Hindlimb muscle (tissue), 1 donor: ENCODE results near the gene MT4. TPM values are rescaled to one million over a fixed set of nuclear protein-coding genes. Genes with fewer than 3 reads are reported as not detected.
A peak's percentile ranks its signal among the peaks of the same experiment; 100 is the strongest.

Source experiments
- DNase-seq: peaks from one replicate; pipeline ENCODE4 v3.0.0-alpha.2; 2013
- polyA plus RNA-seq: library from polyadenylated mRNA; unstranded; fragments of 120-200 nt; gene quantifications from one replicate; pipeline ENCODE4 v1.2.1, GENCODE V29; 2013; ENCODE audit not compliant: insufficient read length

The MT4 gene
- polyA plus RNA-seq, 1 donor: not detected

DNA sequence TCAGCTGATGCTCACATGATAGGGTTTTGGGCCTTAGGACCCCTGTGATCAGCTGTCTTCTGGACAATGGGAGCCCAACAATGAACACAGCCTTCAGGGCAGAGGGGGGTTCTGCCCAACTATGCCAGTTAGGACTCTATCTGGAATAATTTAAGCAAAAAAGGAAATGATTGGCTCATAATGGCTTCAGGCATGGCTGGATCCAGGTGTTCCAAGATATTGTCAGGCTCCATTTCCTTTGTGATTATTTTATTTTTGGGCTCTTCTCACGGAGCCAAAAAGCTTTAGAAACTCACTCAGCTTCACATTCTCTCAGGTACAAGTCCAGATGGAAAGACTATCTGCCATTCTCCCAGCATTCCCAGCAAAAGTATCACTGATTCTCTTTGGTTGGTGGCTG lies 40.6 kb downstream of the MT4 start:
- DNase-seq: no peak

DNA sequence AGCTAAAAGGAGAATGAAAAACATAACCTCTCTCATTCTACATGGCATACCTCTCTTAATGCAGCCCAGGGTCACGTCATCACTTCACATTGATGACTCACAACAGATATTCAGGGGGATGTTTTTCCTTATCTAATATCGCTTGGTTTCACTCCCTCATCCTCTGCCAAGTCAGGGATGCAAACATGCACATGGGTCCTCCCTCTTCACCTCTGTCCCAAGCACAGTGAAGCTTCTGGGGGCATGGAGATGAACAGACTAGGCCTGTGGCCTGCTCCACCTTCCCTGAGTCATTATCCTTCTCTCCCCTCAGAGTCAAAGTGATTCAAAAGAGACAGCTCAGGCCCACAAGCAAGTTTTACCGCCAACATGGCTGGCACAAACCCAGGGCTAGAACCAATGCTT lies 41.2 kb downstream of the MT4 start:
- DNase-seq: no peak

DNA sequence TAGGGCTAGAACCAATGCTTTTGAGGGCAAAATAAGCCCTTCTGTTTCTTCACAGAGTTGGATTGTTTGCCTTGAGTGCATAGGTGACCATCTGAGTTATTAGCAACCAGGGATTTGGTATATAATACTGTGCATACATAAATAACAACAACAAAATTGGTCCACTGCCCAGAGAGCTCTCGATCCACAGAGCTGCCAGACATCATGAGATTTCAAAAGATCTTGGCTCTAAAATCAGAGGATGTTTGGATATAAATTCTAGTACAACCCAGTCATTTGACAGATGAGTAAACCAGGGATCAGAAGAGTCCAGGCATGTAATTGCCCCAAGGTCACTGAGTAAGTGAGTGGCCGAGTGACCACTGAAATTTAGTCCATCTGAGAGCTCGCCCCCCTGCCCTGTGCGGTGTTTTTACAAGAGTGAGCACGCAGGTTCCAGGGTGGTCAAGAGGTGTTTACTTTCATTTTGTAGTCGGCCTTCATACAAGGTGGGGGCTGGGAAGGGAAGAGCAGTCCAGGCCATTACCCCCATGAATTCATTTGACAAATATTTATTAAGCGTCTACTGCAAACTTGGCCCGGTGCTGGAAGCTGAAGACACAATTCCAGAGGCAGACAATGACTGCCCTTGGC lies 41.7 kb downstream of the MT4 start:
- DNase-seq: no peak

DNA sequence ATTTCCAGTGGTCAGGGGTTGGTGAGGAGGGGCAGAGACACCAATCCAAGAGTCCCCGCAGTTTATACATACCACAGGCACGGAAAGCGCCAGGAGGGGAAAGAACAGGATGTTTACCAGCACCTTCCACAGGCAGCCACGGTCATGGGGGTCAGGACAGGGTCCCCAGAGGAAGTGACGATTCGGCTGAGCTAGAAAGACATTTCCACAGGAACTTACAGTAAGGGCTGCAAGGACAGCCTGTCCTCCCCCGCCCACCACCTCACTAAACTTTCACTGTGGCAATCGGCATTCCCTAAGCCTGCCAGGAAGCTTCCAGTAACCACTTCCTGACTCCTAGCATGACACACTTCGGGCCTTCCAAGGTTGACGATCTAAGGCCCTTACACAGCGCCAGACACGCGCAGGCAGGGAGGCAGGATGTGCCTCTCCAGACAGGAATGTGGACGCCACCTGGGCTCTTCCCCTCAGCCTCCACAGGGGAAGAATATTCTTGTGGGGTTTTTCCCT lies 42.3 kb downstream of the MT4 start:
- DNase-seq: no peak

DNA sequence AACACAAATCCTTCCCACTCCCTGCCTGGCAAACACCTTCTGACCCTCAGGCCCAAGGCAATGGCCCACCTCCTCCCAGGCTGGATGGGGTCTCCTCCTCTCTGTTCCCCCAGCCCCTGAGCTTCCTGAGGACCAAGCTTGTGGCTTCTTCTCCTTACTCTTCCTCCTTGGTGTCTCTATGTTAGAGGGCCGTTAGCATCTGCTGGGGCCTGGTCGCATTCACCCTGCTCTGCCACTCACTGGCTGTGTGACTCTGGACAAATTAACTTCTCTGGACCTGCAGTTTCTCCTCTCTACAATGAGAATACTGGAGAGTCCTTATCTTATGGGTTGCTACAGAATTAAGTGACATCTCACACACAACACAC lies 42.8 kb downstream of the MT4 start:
- DNase-seq: no peak

DNA sequence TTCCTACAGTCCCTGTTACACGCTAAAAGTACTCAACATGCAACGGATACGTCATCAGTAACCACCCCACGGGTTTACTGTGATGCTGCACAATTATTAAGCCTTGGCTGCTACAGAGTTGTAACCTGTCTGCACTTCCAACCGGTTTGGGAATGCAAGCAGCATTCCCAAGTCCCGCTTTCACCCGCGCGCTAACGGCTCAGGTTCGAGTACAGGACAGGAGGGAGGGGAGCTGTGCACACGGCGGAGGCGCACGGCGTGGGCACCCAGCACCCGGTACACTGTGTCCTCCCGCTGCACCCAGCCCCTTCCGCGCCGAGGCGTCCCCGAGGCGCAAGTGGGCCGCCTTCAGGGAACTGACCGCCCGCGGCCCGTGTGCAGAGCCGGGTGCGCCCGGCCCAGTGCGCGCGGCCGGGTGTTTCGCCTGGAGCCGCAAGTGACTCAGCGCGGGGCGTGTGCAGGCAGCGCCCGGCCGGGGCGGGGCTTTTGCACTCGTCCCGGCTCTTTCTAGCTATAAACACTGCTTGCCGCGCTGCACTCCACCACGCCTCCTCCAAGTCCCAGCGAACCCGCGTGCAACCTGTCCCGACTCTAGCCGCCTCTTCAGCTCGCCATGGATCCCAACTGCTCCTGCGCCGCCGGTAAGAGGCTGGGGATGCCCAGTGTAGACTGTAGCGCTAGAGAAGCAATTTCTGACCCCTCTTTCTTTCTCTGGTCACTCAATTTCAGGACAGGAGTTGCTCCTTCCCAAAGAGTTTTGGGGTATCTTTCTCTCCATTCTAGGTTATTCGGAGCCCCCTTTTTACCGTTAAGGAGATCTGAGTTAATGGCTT lies 43.4 kb downstream of the MT4 start, which contains the start of gene MT2A:
MT2A (plus strand) TSS at position 542 of the 833 bp plus-strand sequence; CDS start at position 614, 72 bp downstream.
- peak; percentile 93 for DNase-seq

DNA sequence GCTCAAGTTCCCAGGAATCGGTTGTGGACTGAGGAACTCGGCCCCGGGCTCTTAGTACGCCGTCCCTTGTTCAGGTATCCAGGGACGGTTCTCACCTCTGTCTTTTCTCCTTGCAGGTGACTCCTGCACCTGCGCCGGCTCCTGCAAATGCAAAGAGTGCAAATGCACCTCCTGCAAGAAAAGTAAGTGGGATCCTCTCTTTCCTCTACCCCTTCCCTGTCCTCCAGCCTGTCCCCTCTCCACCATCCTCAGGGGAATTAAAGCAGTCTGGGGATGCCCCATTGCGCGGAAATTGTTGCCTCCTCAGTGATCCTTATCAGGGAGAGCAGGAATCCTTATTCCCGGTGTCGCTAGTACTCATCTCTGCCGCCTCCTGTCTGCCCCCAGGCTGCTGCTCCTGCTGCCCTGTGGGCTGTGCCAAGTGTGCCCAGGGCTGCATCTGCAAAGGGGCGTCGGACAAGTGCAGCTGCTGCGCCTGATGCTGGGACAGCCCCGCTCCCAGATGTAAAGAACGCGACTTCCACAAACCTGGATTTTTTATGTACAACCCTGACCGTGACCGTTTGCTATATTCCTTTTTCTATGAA lies 44.1 kb downstream of the MT4 start:
- DNase-seq: no peak

DNA sequence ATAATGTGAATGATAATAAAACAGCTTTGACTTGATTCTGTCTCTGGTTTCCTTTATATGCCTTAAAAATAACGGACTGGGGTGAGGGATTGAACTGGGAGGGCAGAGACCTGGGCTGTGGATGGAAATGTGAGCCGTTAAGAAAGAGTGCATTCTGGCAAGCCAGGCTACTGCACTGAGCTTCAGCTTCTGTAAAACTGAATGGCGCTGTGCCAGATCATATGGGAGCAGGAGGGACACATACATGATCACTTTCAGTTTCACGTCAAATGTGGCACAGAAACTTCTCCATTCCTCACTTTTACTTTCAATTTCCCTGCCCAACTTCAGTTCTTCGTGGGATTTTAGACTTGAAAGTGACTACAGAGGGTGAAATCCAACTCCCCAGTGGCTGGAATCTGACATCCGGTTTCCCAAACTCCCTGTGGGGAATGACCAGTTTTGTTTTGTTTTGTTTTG lies 44.6 kb downstream of the MT4 start:
- peak; percentile 77 for DNase-seq

DNA sequence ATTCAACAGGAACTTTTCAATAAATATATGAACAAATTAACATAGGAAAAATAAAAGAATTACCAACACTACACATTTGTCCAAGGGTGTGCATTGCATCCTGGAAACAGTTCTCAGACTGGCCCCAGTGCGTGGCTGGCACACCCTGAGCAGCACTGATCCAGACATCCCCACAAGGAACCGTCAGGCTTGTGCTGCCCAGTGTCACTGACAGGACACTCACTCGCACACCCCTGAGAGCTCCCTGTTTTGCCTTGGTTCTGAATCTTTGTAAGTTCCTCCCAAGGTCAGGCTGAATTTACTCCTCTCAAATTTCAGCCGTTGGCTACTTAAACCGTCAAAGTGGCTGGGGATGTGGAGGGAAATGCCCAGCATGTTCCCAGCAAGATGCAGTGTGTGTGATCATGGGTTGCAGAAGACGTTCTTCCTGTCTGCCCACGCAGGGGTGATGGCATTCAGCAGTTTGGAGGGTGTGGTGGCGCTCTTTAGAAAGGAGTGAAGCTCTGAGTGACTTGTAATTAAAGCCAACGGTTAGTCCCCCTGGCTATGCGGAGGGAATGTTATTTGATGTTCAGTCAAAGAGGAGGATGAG lies 45.2 kb downstream of the MT4 start:
- no peak for DNase-seq

DNA sequence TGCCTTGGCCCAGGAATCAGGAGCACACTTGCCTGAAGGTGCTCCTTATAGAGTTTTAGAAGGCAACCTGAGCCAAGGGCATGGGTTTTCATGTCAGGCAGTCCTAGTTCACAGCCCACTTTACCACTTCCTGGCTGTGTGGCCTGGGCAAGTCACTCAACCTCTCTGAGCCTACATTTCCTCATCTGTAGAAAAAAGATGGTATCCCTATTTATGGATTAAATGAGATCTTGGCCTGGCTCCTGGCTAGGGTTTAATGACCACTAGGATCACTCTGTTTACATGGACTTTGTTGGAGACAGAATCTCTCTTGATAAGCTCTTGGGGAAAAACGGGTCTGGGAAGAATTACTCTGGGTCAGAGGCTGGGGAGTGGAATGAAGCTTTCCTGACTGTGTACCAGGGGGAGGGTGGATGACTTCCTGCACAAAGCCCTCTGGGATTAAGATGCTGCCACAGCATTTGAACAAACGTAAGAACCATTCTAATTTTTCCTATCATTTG lies 45.8 kb downstream of the MT4 start:
- DNase-seq: no peak

DNA sequence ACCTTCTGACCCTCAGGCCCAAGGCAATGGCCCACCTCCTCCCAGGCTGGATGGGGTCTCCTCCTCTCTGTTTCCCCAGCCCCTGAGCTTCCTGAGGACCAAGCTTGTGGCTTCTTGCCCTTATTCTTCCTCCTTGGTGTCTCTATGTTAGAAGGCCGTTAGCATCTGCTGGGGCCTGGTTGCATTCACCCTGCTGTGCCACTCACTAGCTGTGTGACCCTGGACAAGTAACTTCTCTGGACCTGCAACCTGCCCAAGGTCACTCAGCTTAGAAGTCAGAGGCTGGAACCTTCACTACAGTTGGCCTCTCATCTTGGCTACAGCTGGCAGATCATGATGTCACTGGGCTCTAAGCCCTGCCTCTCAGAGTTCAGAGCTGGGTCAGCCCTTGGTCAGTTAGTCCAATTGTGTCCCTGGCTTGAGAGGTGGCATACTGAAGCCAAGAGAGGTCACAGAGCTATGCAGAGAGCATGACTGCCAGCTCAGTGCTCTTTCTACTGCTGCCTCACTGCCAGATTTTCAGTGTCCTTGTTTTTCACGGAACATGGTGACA lies 46.5 kb downstream of the MT4 start:
- DNase-seq: no peak

DNA sequence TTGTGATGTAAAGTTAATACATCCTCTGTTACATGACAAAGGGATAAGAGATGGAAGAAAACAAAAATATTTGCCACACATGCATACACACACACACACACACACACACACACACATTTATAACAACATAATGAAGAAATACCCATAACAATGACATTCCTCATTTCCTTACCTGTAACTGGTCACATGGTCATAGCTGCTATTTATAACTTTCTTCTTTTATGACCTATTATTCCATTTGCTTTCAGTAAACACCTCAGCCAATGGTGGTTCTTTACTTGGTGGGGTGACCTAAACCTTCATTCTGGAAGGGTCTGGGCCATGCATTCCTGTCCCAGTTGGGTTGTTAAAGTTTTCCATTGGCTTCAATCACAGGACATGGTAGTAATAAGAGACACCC lies 48.8 kb downstream of the MT4 start:
- DNase-seq: no peak

DNA sequence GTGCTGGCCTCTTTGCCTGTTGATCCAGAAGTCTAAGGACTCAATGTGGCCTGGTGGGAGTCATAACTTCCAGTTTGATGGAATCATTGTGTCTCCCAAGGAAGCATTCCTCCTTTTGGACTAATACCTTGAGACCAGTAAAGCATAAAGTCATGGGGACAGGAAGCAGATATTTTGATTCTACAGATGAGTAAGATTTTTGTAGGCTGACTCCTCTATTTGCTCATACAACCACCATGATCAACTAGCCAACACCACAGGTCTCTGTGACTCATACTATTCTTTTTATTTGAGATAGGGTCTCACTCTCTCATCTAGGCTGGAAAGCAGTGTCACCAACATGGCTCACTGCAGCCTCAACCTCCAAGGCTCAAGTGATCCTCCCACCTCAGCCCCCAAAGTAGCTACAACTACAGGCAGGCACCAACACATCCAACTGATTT lies 49.7 kb downstream of the MT4 start:
- no peak for DNase-seq

DNA sequence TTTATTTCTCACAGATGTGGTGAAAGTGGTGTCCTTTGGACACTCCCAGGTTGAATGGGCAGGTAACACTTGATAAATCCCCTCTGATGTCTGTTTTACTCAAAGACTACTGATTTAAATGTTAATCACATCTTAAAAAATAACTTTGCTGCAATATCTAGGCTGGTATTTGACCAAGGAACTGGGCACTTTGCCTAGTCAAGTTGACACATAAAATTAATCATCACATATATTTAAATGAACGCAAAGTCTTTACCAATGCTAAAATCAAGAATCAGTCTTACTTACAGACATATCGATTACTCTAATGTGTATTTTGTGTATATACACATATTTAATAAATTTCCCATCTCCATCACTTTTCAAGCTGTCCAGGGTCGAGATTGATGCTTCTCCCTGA lies 50.5 kb downstream of the MT4 start:
- no peak for DNase-seq

DNA sequence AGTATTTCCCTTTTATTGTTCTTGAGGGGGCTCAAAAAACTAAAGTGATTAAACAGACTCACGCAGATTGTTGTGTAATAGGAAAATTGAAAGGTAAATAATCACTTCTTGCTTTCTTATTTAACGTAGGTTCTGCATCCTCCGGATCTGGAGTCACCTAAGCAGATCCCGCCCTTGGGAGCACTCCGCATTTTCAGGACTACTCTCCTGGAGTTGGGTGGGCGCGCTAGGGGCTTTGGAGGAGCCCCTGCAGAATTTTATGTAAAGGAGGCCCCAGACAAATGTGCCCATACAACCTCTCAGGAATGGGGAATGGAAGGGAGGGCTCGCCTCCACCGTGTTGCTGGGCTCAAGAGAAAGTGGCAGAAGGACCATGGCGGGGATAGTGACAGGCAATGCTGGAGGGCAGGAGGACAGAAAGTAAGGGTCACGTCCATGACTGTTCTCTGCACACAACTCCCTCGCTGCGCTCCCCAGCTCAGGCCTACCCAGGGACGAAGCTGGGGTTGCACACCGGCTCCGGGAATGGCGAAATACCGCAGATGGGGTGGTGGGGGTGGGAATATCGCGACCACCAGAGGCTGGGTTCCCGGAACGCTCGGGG lies 51.8 kb downstream of the MT4 start:
- DNase-seq: no peak

DNA sequence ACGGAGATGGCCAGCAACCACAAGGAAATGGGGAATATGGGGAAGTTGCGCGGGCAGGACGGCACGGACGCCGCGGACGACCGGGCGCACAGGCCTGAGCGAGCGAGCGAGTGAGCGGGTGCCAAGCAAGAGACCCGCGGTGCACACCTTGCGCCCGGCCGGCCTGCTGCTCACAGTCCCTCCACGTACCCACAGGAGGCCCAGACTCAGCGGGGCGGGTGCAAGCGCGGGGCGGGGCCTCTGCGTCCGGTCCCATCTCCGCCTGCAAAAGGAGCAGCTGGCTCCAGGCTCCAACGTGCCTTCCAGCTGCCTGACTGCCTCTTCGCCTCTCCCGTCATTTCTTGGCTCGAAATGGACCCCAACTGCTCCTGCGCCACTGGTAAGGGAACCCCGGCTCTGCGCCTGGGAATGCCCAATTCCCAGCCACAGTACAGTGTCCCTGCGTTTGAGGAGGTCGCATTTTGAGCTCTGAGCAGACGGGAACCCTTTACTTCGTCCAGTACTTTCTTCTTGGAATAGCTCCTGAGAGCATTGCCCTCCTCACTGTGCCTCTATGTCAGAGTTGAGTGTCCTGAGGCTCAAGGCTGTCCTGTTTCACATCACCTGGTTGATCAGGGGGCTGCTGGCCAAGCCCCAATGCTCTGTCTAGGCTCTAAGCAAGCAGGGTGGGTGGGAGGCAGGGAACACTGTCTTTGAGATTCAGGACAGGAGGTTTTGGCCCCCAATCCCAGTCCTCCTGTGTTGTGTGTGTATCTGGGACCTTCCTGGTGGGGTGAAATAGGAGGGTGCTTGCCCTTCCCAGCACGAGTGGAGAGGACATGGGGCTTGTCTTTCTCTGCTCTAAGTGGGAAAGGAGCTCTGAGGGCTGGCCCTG lies 52.6 kb downstream of the MT4 start:
- peak; percentile 69 for DNase-seq

DNA sequence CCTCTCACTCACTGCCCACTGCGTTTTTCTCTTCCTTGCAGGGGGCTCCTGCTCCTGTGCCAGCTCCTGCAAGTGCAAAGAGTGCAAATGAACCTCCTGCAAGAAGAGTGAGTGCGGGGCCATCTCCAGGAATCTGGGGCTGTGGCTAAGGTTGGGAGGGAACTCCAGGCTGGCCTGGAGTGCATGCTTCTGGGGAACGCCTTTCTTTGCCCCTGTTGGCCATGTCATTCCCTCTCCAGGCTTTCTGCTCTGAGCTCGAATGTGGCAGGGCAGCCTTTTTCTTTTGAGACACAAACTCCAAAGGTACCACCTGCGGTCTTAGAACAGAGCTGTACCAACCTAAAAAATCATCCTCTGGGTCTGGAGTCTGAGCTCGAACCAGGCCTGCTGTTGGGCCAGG lies 53.3 kb downstream of the MT4 start:
- no peak for DNase-seq
